Endodermal cell (in vitro differentiated cells): Measurements from ENCODE around the gene TUSC1. TPM values are rescaled to one million over a fixed set of nuclear protein-coding genes. Genes with fewer than 3 reads are reported as not detected.

Source experiments
- DNase-seq: peaks from one replicate; pipeline ENCODE4 v3.0.0-alpha.2; 2017
- H3K27ac ChIP-seq: 2 replicates; pipeline ENCODE4 v1.5.1; 2013; ENCODE audit warnings: mild to moderate bottlenecking, low read depth, low read length, moderate library complexity
- H3K27me3 ChIP-seq: 2 replicates; pipeline ENCODE4 v1.6.1; 2013; ENCODE audit warnings: mild to moderate bottlenecking, low read length, moderate library complexity; ENCODE audit not compliant: insufficient read depth, control insufficient read depth, poor library complexity, severe bottlenecking
- H3K36me3 ChIP-seq: 2 replicates; pipeline ENCODE4 v1.7.0; 2013; ENCODE audit warnings: mild to moderate bottlenecking, low read length, moderate library complexity; ENCODE audit not compliant: control insufficient read depth, insufficient read depth
- H3K4me1 ChIP-seq: one replicate; pipeline ENCODE4 v1.7.0; 2013; ENCODE audit warnings: low read length; ENCODE audit not compliant: control insufficient read depth, insufficient read depth
- H3K4me3 ChIP-seq: 2 replicates; pipeline ENCODE4 v1.5.1; 2013; ENCODE audit warnings: mild to moderate bottlenecking, low read length, moderate library complexity
- H3K9ac ChIP-seq: 2 replicates; pipeline ENCODE4 v1.6.1; 2013; ENCODE audit warnings: mild to moderate bottlenecking, low read length, moderate library complexity; ENCODE audit not compliant: poor library complexity, severe bottlenecking; ENCODE audit errors: extremely low read depth
- H3K9me3 ChIP-seq: 2 replicates; pipeline ENCODE4 v1.6.1; 2013; ENCODE audit warnings: mild to moderate bottlenecking, low read length, moderate library complexity; ENCODE audit not compliant: control insufficient read depth
- H3K27ac Mint-ChIP-seq: 2 replicates; pipeline ENCODE4 v1.8.0; 2020; ENCODE audit warnings: mixed read lengths
- H3K27me3 Mint-ChIP-seq: 2 replicates; pipeline ENCODE4 v1.8.0; 2021; ENCODE audit warnings: mild to moderate bottlenecking, mixed read lengths; ENCODE audit not compliant: insufficient read depth
- H3K36me3 Mint-ChIP-seq: 2 replicates; pipeline ENCODE4 v1.8.0; 2020; ENCODE audit warnings: low read depth, mixed read lengths
- H3K4me1 Mint-ChIP-seq: 2 replicates; pipeline ENCODE4 v1.8.0; 2020; ENCODE audit warnings: mixed read lengths
- H3K4me3 Mint-ChIP-seq: 2 replicates; pipeline ENCODE4 v1.8.0; 2020; ENCODE audit warnings: mild to moderate bottlenecking, moderate library complexity, mixed read lengths
- H3K9me3 Mint-ChIP-seq: 2 replicates; pipeline ENCODE4 v1.8.0; 2020; ENCODE audit warnings: mild to moderate bottlenecking, mixed read lengths
- CTCF ChIP-seq: fragments of 200-600 bp; sonication (generic); conservative IDR thresholded peaks from 2 replicates; pipeline ENCODE4 v1.5.0; 2021; ENCODE audit warnings: antibody characterized with exemption, mild to moderate bottlenecking
- WGBS, 2 experiments: methylation state at CpG; one replicate each; pipeline versions ENCODE4 v1.1.5 to v1.1.7; 2013; ENCODE audit warnings: missing lambda C conversion rate in 2 of 2, mixed read lengths in 1 of 2; ENCODE audit not compliant: insufficient coverage in 1 of 2, insufficient read length in 1 of 2; 5-methylcytosine and 5-hydroxymethylcytosine counted together
- total RNA-seq, 2 donors: library from RNA; stranded (reverse); fragmentation: NEBNext Ultra II Directional in 1 of 2; extraction: Animal tissue kit (Norgen Biotek cat#: 25700) in 1 of 2; gene quantifications; 2 replicates in 1 of 2; 3 replicates in 1 of 2; pipeline ENCODE4 v1.2.1, GENCODE V29; 2021

Gene TUSC1
- total RNA-seq, 2 donors from 2014 or later, result 2.4 to 13.3 TPM

DNA sequence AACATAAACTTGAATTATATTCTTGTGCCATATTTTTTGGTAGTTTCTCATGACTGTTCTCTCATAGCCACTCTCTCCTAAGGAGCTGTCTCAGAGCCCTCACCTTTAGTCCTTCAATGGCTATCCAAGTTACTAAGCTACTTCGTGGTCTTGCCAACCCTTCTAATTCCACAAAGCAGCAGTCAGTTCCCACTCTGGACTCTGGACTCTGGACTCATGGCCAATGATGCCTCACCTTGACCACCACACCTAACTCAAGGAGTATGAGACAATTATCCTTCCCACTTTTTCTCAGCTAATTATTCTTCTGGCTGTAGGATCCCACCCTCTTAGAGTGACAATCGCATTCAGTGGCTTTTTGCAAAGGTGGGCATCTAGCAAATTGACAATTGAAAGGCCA lies 42.2 kb downstream of the TUSC1 start:
- no peak for TF ChIP-seq CTCF
- Mint-ChIP-seq H3K27ac (no peak overlapping the region), H3K4me1 (no peaks in the 10 kb centered on the region), H3K36me3 (no peaks in the 10 kb centered on the region), H3K4me3 (no peak overlapping the region), H3K9me3 (no peaks in the 10 kb centered on the region), H3K27me3 (no peaks in the 10 kb centered on the region)
- WGBS, 2 experiments, result 88 to 95% methylated on average over 1 to 2 of the region's 2 CpGs
- Histone ChIP-seq H3K27me3 (no peaks in the 10 kb centered on the region), H3K27ac (no peak overlapping the region), H3K9me3 (no peaks in the 10 kb centered on the region), H3K4me3 (no peak overlapping the region), H3K4me1 (no peaks in the 10 kb centered on the region), H3K9ac (no peak overlapping the region), H3K36me3 (no peaks in the 10 kb centered on the region)
- DNase-seq, result no peak

- H3K9me3 ChIP-seq, result no peaks in the 10 kb centered on the region
- no peak for DNase-seq
- no peak overlapping the region for H3K27ac ChIP-seq
- WGBS, 2 experiments, result 79% methylated on average over 3 of the region's 3 CpGs; no CpG with 5 or more reads in 1 of the 2 experiments
- Mint-ChIP-seq H3K27me3 (no peaks in the 10 kb centered on the region), H3K4me3 (no peak overlapping the region), H3K36me3 (no peaks in the 10 kb centered on the region), H3K4me1 (no peaks in the 10 kb centered on the region), H3K27ac (no peak overlapping the region), H3K9me3 (no peaks in the 10 kb centered on the region)
- H3K9ac ChIP-seq, result no peak overlapping the region
- H3K4me3 ChIP-seq, result no peak overlapping the region
- no peaks in the 10 kb centered on the region for H3K27me3 ChIP-seq
- H3K4me1 ChIP-seq, result no peaks in the 10 kb centered on the region
- TF ChIP-seq CTCF, result no peak
- no peaks in the 10 kb centered on the region for H3K36me3 ChIP-seq
These were observed 49.0 kb downstream of the TUSC1 start for GRCh38 chr9:25629231-25629630.
